OCI-LY1 (cell line): Measurements from ENCODE around the gene TUBGCP6.

Source experiments
- H2AFZ ChIP-seq: fragments of 200-600 bp; sonication (generic), shearing (Covaris generic); 2 replicates; pipeline ENCODE4 v1.6.0; 2014; ENCODE audit warnings: antibody characterized with exemption, mild to moderate bottlenecking, low read length
- H3F3A ChIP-seq: fragments of 200-600 bp; sonication (generic), shearing (Covaris generic); 2 replicates; pipeline ENCODE4 v1.6.0; 2014; ENCODE audit warnings: mild to moderate bottlenecking, antibody characterized with exemption, low read length, moderate library complexity; ENCODE audit not compliant: insufficient read depth
- H3K27ac ChIP-seq: fragments of 200-600 bp; sonication (generic); 2 replicates; pipeline ENCODE4 v1.5.1; 2014; ENCODE audit warnings: low read length, mixed run types, mild to moderate bottlenecking, low read depth; ENCODE audit not compliant: poor library complexity, severe bottlenecking
- H3K27me3 ChIP-seq: fragments of 200-600 bp; sonication (generic); 2 replicates; pipeline ENCODE4 v1.6.0; 2014; ENCODE audit warnings: antibody characterized with exemption, mild to moderate bottlenecking, low read length, moderate library complexity; ENCODE audit not compliant: insufficient read depth
- H3K36me3 ChIP-seq: fragments of 200-600 bp; sonication (generic); 2 replicates; pipeline ENCODE4 v1.6.1; 2014; ENCODE audit warnings: mild to moderate bottlenecking, antibody characterized with exemption, low read length, moderate library complexity, mixed read lengths; ENCODE audit not compliant: insufficient read depth
- H3K4me1 ChIP-seq: fragments of 200-600 bp; sonication (generic); 2 replicates; pipeline ENCODE4 v1.5.1; 2014; ENCODE audit warnings: mild to moderate bottlenecking, low read length, moderate library complexity; ENCODE audit not compliant: insufficient read depth, severe bottlenecking
- H3K4me2 ChIP-seq: fragments of 200-600 bp; sonication (generic), shearing (Covaris generic); 2 replicates; pipeline ENCODE4 v1.6.1; 2014; ENCODE audit warnings: low read length
- H3K4me3 ChIP-seq: fragments of 200-600 bp; sonication (generic); 2 replicates; pipeline ENCODE4 v1.5.1; 2014; ENCODE audit warnings: low read length, low read depth, mild to moderate bottlenecking, mixed read lengths; ENCODE audit not compliant: poor library complexity, severe bottlenecking
- H3K79me2 ChIP-seq: fragments of 200-600 bp; shearing (Covaris generic); 2 replicates; pipeline ENCODE4 v1.6.1; 2016; ENCODE audit warnings: mixed run types, low read length, mixed read lengths; ENCODE audit not compliant: insufficient read depth
- H3K9ac ChIP-seq: fragments of 200-600 bp; sonication (generic), shearing (Covaris generic); 2 replicates; pipeline ENCODE4 v1.6.1; 2014; ENCODE audit warnings: mild to moderate bottlenecking, low read length, mixed read lengths
- H3K9me2 ChIP-seq: fragments of 200-600 bp; sonication (generic), shearing (Covaris generic); 2 replicates; pipeline ENCODE4 v1.6.1; 2014; ENCODE audit warnings: low read depth, mild to moderate bottlenecking, low read length, mixed read lengths
- H3K9me3 ChIP-seq: fragments of 200-600 bp; shearing (Covaris generic); 2 replicates; pipeline ENCODE4 v1.6.1; 2014; ENCODE audit warnings: low read length, mixed read lengths
- H4K20me1 ChIP-seq: fragments of 200-600 bp; sonication (generic), shearing (Covaris generic); 2 replicates; pipeline ENCODE4 v1.6.0; 2016; ENCODE audit warnings: mild to moderate bottlenecking, low read length; ENCODE audit not compliant: insufficient read depth
- EZH2 ChIP-seq: fragments of 200-600 bp; sonication (generic), shearing (Covaris generic); IDR thresholded peaks from 2 replicates; pipeline ENCODE4 v1.8.0; 2017; ENCODE audit warnings: borderline replicate concordance, mixed run types, mild to moderate bottlenecking, antibody characterized with exemption, low read length, moderate library complexity, mixed read lengths
- TF ChIP-seq, protein P1 (sequence below): fragments of 200-600 bp; sonication (generic), shearing (Covaris generic); IDR thresholded peaks from 2 replicates; pipeline ENCODE4 v1.5.1; 2017; ENCODE audit warnings: mild to moderate bottlenecking, antibody characterized with exemption, low read length, moderate library complexity, mixed read lengths

TUBGCP6 gene

GRCh38 chr22:50255099-50255498, 10.3 kb upstream of the TUBGCP6 start:
- Histone ChIP-seq H2AFZ (no peak overlapping the region), H3K79me2 (no peaks in the 10 kb centered on the region), H3K4me2 (no peak overlapping the region), H3F3A (peaks cover 7% of the 10 kb centered on the region; the same call in 1 of the 2 replicates), H3K27ac (no peak overlapping the region), H3K9me3 (no peaks in the 10 kb centered on the region), H3K4me3 (no peak overlapping the region), H3K9ac (no peak overlapping the region), H3K4me1 (peaks cover 18% of the 10 kb centered on the region), H3K27me3 (no peaks in the 10 kb centered on the region), H4K20me1 (no peaks in the 10 kb centered on the region), H3K36me3 (peaks cover 57% of the 10 kb centered on the region), H3K9me2 (no peaks in the 10 kb centered on the region)
- TF ChIP-seq, protein P1, sequence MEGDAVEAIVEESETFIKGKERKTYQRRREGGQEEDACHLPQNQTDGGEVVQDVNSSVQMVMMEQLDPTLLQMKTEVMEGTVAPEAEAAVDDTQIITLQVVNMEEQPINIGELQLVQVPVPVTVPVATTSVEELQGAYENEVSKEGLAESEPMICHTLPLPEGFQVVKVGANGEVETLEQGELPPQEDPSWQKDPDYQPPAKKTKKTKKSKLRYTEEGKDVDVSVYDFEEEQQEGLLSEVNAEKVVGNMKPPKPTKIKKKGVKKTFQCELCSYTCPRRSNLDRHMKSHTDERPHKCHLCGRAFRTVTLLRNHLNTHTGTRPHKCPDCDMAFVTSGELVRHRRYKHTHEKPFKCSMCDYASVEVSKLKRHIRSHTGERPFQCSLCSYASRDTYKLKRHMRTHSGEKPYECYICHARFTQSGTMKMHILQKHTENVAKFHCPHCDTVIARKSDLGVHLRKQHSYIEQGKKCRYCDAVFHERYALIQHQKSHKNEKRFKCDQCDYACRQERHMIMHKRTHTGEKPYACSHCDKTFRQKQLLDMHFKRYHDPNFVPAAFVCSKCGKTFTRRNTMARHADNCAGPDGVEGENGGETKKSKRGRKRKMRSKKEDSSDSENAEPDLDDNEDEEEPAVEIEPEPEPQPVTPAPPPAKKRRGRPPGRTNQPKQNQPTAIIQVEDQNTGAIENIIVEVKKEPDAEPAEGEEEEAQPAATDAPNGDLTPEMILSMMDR = no peak
- no peak for TF ChIP-seq EZH2

DNA sequence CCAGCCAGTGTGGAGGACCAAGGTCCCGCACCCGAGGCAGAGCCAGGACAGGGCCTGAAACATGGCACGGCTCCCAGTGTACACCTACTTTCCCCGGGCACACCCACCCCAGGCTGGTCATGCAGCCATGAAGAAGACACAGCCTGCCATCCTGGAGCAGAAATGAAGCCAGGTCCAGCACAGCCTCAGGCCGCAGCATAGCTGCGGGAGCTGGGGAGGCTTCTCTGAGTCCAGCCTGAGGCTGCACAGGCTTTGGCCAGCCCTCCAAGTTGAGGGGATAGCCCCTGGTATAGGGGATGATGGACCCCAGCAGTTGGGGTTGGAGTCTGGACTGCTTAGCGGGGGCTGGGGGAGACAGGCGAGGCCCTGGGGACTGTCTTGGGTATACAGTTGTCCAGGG, 9.1 kb upstream of the TUBGCP6 start:
- H3K27me3 ChIP-seq = no peaks in the 10 kb centered on the region
- H3K27ac ChIP-seq = no peak overlapping the region
- no peak overlapping the region for H3K4me2 ChIP-seq
- peaks cover 7% of the 10 kb centered on the region; the same call in 1 of the 2 replicates for H3F3A ChIP-seq
- no peaks in the 10 kb centered on the region for H3K9me3 ChIP-seq
- H3K9me2 ChIP-seq = no peaks in the 10 kb centered on the region
- peaks cover 54% of the 10 kb centered on the region for H3K36me3 ChIP-seq
- TF ChIP-seq EZH2 = no peak
- TF ChIP-seq, protein P1 = no peak
- no peak overlapping the region for H2AFZ ChIP-seq
- H3K4me1 ChIP-seq = peaks cover 22% of the 10 kb centered on the region
- H4K20me1 ChIP-seq = no peaks in the 10 kb centered on the region
- no peak overlapping the region for H3K4me3 ChIP-seq
- H3K9ac ChIP-seq = no peak overlapping the region
- no peaks in the 10 kb centered on the region for H3K79me2 ChIP-seq

DNA sequence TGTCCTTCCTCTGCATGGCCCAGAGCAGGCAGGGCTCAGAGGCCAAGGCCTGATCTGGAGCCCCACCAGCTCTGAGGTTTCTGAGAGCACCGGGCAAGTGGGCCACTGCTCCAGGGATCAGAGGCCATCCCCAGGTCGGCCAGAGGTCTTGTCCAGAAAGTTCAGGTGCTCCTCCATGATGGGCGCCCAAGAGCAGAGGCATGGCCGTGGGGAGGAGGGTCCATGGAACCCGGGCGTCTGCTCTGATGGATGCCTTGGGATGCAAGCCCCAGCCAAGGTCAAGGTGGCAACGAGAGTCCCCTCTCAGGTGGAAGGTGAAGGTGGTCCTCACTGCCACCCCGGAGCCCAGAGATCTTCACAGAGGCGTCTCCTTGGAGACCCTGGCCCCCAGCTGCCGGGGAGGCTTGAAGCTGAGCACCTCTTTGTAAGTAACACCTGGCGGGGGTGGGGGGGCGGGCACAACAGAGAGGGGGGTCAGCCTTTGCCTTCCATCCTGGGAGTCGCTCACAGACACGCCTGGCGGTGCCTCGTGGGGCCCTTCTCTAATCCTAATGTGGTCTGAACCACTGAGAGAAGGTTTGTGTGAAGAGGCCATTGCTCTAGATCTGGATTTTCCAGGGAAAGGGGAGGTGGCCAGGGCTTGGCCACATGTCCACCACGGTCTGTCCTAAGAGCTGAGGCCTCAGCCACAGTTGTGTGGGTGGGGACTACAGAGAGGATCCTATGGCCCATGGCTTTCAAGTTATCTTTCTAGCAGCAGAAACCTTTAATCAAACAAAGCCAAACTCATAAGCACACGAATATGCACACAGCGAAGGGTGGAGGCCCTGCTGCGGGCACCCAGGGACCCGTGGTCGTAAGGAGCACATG, 8.5 kb upstream of the TUBGCP6 start:
- Histone ChIP-seq H3K36me3 (peaks cover 49% of the 10 kb centered on the region), H3K4me1 (peaks cover 28% of the 10 kb centered on the region), H3K9me2 (no peaks in the 10 kb centered on the region), H2AFZ (no peak overlapping the region), H3K79me2 (no peaks in the 10 kb centered on the region), H3K9ac (no peak overlapping the region), H3K9me3 (no peaks in the 10 kb centered on the region), H4K20me1 (no peaks in the 10 kb centered on the region), H3K27me3 (no peaks in the 10 kb centered on the region), H3F3A (peaks cover 7% of the 10 kb centered on the region; the same call in 1 of the 2 replicates), H3K4me3 (no peak overlapping the region), H3K4me2 (no peak overlapping the region), H3K27ac (peak overlapping the region; percentile 8)
- TF ChIP-seq EZH2 = no peak
- TF ChIP-seq, protein P1 = no peak
